Body of pancreas (tissue), 4 donors: ENCODE data around the gene DHRS7. TPM values are rescaled to one million over a fixed set of nuclear protein-coding genes. Genes with fewer than 3 reads are reported as not detected.
A peak's percentile ranks its signal among the peaks of the same experiment; 100 is the strongest.

Experiments used
- ATAC-seq: fragments of 150-250 bp; one replicate; pipeline ENCODE4 v1.9.1; 2016
- DNase-seq, 4 donors: peaks; one replicate each; pipeline ENCODE4 v3.0.0-alpha.2; 2019
- H3K27ac ChIP-seq, 4 donors: fragments of 200-600 bp; sonication (generic); 1 replicate in 3 of 4; 2 replicates in 1 of 4; pipeline versions ENCODE4 v1.5.1 to v1.6.1; 2016 to 2019; ENCODE audit warnings: mild to moderate bottlenecking in 1 of 4, mixed read lengths in 1 of 4, moderate library complexity in 1 of 4
- H3K27me3 ChIP-seq, 2 donors: fragments of 200-600 bp; sonication (generic); one replicate each; pipeline ENCODE4 v1.6.0; 2016; ENCODE audit warnings: mild to moderate bottlenecking in 1 of 2
- H3K36me3 ChIP-seq, 2 donors: fragments of 200-600 bp; sonication (generic); replicated peaks in 1 of 2; 2 replicates each; pipeline ENCODE4 v1.5.1; 2016; ENCODE audit warnings: low read depth in 2 of 2; ENCODE audit not compliant: insufficient read depth in 1 of 2
- H3K4me1 ChIP-seq: fragments of 200-600 bp; sonication (generic); one replicate; pipeline ENCODE4 v1.6.0; 2016
- H3K4me3 ChIP-seq, 2 donors: fragments of 200-600 bp; sonication (generic); 1 replicate in 1 of 2; 2 replicates in 1 of 2; pipeline ENCODE4 v1.5.1; 2016 to 2019
- H3K9me3 ChIP-seq, 3 donors: fragments of 200-600 bp; sonication (generic); 1 replicate in 2 of 3; 2 replicates in 1 of 3; pipeline ENCODE4 v1.5.1; 2016
- POLR2A ChIP-seq, 3 donors: fragments of 450-650 bp; IDR thresholded peaks; one replicate each; pipeline ENCODE4 v1.6.1; 2016; ENCODE audit warnings: antibody characterized with exemption in 3 of 3, mild to moderate bottlenecking in 2 of 3
- WGBS, 2 donors: methylation state at CpG; one replicate each; pipeline ENCODE4 v1.1.5; 2017; 5-methylcytosine and 5-hydroxymethylcytosine counted together
- intact Hi-C: fragments of 100-400 bp; cut with DNase I; formaldehyde crosslinking; loops from one replicate; pipeline ENCODE4 v1.15.1; 2023
- total RNA-seq, 2 donors: library from RNA; depleted of rRNA; stranded (reverse); fragments of >200 nt; gene quantifications; one replicate each; pipeline ENCODE4 v1.1.0, GENCODE V29; 2016
- TF ChIP-seq, protein P1 (sequence below), 7 experiments: fragments of 450-650 bp in 4 of 7; fragments of 200-600 bp in 3 of 7; sonication (generic) in 3 of 7; IDR thresholded peaks; one replicate each; pipeline ENCODE4 v1.5.1; 2016 to 2019; ENCODE audit warnings: antibody characterized with exemption in 7 of 7

The DHRS7 gene
- total RNA-seq, 2 donors from 2014 or later = 67.7 to 97.6 TPM

- intact Hi-C loops = no loop called here
- no peak overlapping the region for H3K27ac ChIP-seq
- 70 to 81% methylated on average over 5 of the region's 5 CpGs for WGBS, 2 donors
- H3K27me3 ChIP-seq = no peaks in the 10 kb centered on the region
- no peak for DNase-seq
- peaks cover 0 to 5% (median 0%) of the 10 kb centered on the region in 3 donors for H3K9me3 ChIP-seq
- peak; percentile 33 for ATAC-seq
- H3K4me3 ChIP-seq = no peak overlapping the region
- no peak for TF ChIP-seq POLR2A (IDR thresholded peaks at IDR 0.05)
- TF ChIP-seq, protein P1, sequence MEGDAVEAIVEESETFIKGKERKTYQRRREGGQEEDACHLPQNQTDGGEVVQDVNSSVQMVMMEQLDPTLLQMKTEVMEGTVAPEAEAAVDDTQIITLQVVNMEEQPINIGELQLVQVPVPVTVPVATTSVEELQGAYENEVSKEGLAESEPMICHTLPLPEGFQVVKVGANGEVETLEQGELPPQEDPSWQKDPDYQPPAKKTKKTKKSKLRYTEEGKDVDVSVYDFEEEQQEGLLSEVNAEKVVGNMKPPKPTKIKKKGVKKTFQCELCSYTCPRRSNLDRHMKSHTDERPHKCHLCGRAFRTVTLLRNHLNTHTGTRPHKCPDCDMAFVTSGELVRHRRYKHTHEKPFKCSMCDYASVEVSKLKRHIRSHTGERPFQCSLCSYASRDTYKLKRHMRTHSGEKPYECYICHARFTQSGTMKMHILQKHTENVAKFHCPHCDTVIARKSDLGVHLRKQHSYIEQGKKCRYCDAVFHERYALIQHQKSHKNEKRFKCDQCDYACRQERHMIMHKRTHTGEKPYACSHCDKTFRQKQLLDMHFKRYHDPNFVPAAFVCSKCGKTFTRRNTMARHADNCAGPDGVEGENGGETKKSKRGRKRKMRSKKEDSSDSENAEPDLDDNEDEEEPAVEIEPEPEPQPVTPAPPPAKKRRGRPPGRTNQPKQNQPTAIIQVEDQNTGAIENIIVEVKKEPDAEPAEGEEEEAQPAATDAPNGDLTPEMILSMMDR (IDR thresholded peaks at IDR 0.05) = peak in 4 of 7 experiments; percentile 24 to 42 (median 29)
- no peaks in the 10 kb centered on the region for H3K4me1 ChIP-seq
- H3K36me3 ChIP-seq = no peaks in the 10 kb centered on the region
Observed at GRCh38 chr14:60195179-60195810, 30.1 kb upstream of the DHRS7 start.

GRCh38 chr14:60189923-60190840 lies 25.0 kb upstream of the DHRS7 start:
- Histone ChIP-seq H3K9me3 (no peaks in the 10 kb centered on the region), H3K4me3 (no peak overlapping the region), H3K4me1 (no peaks in the 10 kb centered on the region), H3K27ac (no peak overlapping the region), H3K27me3 (no peaks in the 10 kb centered on the region), H3K36me3 (no peaks in the 10 kb centered on the region)
- TF ChIP-seq, protein P1 (IDR thresholded peaks at IDR 0.05) = no peak
- no peak for TF ChIP-seq POLR2A (IDR thresholded peaks at IDR 0.05)
- intact Hi-C loops = loop anchor here (5.0 kb wide), 1 partner anchor 228 kb away; no protein-coding TSS in a partner anchor
- no peak for DNase-seq
- ATAC-seq = no peak
- WGBS, 2 donors = 75 to 78% methylated on average over 4 of the region's 4 CpGs

GRCh38 chr14:60188696-60189095 lies 23.5 kb upstream of the DHRS7 start:
- no peaks in the 10 kb centered on the region for H3K27me3 ChIP-seq

GRCh38 chr14:60188115-60188514 lies 22.9 kb upstream of the DHRS7 start:
- H3K36me3 ChIP-seq = no peaks in the 10 kb centered on the region
- H3K27ac ChIP-seq = no peak overlapping the region
- no peaks in the 10 kb centered on the region for H3K27me3 ChIP-seq
- intact Hi-C loops = loop anchor here (5.0 kb wide), 1 partner anchor 226 kb away; no protein-coding TSS in a partner anchor
- no peak overlapping the region for H3K4me3 ChIP-seq
- H3K4me1 ChIP-seq = no peaks in the 10 kb centered on the region
- 39 to 53% methylated on average over 3 of the region's 3 CpGs for WGBS, 2 donors
- TF ChIP-seq POLR2A (IDR thresholded peaks at IDR 0.05) = no peak
- TF ChIP-seq, protein P1 (IDR thresholded peaks at IDR 0.05) = peak in 2 of 7 experiments; percentile 10 to 16
- H3K9me3 ChIP-seq = no peaks in the 10 kb centered on the region
- no peak for DNase-seq
- ATAC-seq = no peak

More at GRCh38 chr14:60188696-60189095, 23.5 kb upstream of the DHRS7 start:
- Histone ChIP-seq H3K27ac (no peak overlapping the region), H3K4me1 (no peaks in the 10 kb centered on the region), H3K4me3 (no peak overlapping the region), H3K36me3 (no peaks in the 10 kb centered on the region), H3K9me3 (no peaks in the 10 kb centered on the region)
- 55 to 59% methylated on average over 1 of the region's 1 CpG for WGBS, 2 donors
- ATAC-seq (no peak), DNase-seq (no peak)
- intact Hi-C loops = loop anchor here (5.0 kb wide), 1 partner anchor 226 kb away; no protein-coding TSS in a partner anchor
- TF ChIP-seq, protein P1 (IDR thresholded peaks at IDR 0.05) = no peak
- TF ChIP-seq POLR2A (IDR thresholded peaks at IDR 0.05) = no peak
